ENCODE results near the gene DVL3. TPM values are rescaled to one million over a fixed set of nuclear protein-coding genes. Genes with fewer than 3 reads are reported as not detected.

DVL3 gene
- 35.6 and 48.4 TPM in 2 replicates for total RNA-seq (ENCODE audit: low replicate concordance)

GRCh38 chr3:184154885-184155643 lies at the start of gene DVL3:
Gene DVL3, plus strand, starts transcription at chr3:184155377. Its CDS starts 259 bp downstream, at chr3:184155636.

GRCh38 chr3:184135149-184135910 lies 19.8 kb upstream of the DVL3 start, which contains the start of gene EIF2B5:
Gene EIF2B5, plus strand, starts transcription at chr3:184135358. Its CDS starts 28 bp downstream, at chr3:184135386.

DNA sequence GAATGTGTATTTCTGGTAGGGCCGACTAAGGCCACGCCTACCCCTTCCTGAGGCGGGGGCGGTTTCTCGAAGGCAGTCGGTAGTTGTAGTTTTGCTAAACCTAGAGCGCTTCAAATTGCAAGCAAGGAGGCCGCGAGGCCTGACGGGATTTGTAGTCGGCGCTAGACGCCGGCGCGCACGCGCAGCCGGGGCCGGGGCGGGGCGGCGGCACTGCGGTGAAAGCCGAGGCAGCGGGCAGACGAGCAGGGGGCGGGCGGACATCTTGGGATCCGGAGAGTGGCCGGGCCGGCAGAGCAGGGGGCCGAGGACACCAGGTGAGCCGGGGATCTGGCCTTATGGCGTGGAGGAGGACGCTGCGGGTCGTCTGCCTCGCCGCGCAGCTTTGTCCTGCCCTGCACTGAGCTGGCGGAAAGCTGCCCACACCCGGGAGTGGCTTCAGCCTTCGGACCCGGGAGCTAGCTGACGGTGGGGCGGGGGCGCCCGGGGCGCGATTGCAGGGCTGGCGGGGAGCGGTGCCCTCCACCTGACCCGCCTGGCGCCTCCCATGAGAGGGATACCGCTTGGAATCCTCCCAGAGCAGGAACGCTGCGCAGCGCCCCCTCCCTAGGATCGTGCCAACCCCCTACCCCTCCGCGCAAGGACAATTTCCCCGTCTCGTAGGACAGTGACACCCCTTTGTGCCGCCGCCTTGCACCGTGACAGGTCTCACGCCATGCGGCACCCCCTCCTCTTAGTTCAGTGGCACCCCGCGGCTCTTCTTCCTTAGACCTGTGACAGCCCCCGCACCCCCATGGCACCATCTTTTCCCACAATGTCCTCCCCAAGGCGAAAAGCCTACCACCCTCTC lies 19.7 kb downstream of the DVL3 start, which contains the start of gene AP2M1:
TSS of gene AP2M1 (plus strand) at position 210 of the 847 bp plus-strand sequence. CDS start 2,139 bp downstream, outside the sequence.

DNA sequence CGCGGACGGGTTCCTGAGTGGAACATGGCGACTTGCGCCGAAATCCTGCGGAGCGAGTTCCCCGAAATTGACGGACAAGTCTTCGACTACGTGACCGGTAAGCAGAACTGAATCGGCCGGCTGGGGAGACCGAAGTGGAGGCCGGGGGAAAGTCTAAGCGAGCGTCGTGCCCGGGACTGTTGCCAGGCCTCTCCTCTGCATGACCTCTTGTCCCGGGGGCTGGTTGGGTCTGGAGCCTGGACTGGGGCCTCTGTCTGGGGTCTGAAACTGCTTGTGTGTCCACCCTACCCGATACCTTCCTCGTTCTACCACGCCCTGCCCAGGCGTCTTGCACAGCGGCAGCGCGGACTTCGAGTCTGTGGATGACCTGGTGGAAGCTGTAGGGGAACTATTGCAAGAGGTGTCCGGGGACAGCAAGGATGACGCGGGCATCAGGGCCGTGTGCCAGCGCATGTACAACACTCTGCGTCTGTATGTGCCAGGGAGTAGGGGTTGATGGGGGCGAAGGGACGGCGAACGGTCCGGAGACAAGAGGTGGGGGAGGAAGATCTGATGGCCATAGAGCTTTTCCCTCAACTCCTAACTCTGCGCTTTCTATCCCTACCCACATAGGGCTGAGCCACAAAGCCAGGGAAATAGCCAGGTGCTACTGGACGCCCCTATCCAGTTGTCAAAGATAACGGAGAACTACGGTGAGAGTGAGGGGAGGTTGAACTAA lies 31.2 kb downstream of the DVL3 start, which contains the start of gene ABCF3:
TSS of gene ABCF3 (plus strand) at position 16 of the 718 bp plus-strand sequence. CDS start at position 25, 9 bp downstream.

Other genes with a start within 250 kb of the DVL3 start
- gene ABCC5, start 137.5 kb upstream of the DVL3 start, total RNA-seq (ENCODE audit: low replicate concordance): 13.0 and 20.1 TPM in 2 replicates
- not detected in 2 replicates for gene HTR3D, start 123.6 kb upstream of the DVL3 start, total RNA-seq (ENCODE audit: low replicate concordance)
- not detected in 2 replicates for gene HTR3C, start 102.3 kb upstream of the DVL3 start, total RNA-seq (ENCODE audit: low replicate concordance)
- gene HTR3E, start 58.3 kb upstream of the DVL3 start, total RNA-seq (ENCODE audit: low replicate concordance): not detected in 2 replicates
- 31.4 and 35.0 TPM in 2 replicates for gene EIF2B5, start 20.0 kb upstream of the DVL3 start, total RNA-seq (ENCODE audit: low replicate concordance)
- 739 and 849 TPM in 2 replicates for gene AP2M1, start 19.5 kb downstream of the DVL3 start, total RNA-seq (ENCODE audit: low replicate concordance)
- gene ABCF3, start 30.8 kb downstream of the DVL3 start, total RNA-seq (ENCODE audit: low replicate concordance): 51.6 and 85.5 TPM in 2 replicates
- gene VWA5B2, start 74.2 kb downstream of the DVL3 start, total RNA-seq (ENCODE audit: low replicate concordance): 1.3 TPM in 1 of 2 replicates, not detected in the other
- 23.9 and 32.4 TPM in 2 replicates for gene ALG3, start 93.6 kb downstream of the DVL3 start, total RNA-seq (ENCODE audit: low replicate concordance)
- 1.6 and 4.3 TPM in 2 replicates for gene EEF1AKMT4, start 94.3 kb downstream of the DVL3 start, total RNA-seq (ENCODE audit: low replicate concordance)
- 0.12 and 0.23 TPM in 2 replicates for gene CAMK2N2, start 106.2 kb downstream of the DVL3 start, total RNA-seq (ENCODE audit: low replicate concordance)
- not detected in 2 replicates for gene ECE2, start 120.6 kb downstream of the DVL3 start, total RNA-seq (ENCODE audit: low replicate concordance)
- 574 and 714 TPM in 2 replicates for gene PSMD2, start 143.9 kb downstream of the DVL3 start, total RNA-seq (ENCODE audit: low replicate concordance)
- 280 and 290 TPM in 2 replicates for gene EIF4G1, start 159.2 kb downstream of the DVL3 start, total RNA-seq (ENCODE audit: low replicate concordance)
- 15.0 and 16.9 TPM in 2 replicates for gene FAM131A, start 182.2 kb downstream of the DVL3 start, total RNA-seq (ENCODE audit: low replicate concordance)
- 1.7 and 3.5 TPM in 2 replicates for gene CLCN2, start 206.2 kb downstream of the DVL3 start, total RNA-seq (ENCODE audit: low replicate concordance)
- 75.2 and 83.0 TPM in 2 replicates for gene POLR2H, start 206.3 kb downstream of the DVL3 start, total RNA-seq (ENCODE audit: low replicate concordance)
- gene THPO, start 222.8 kb downstream of the DVL3 start, total RNA-seq (ENCODE audit: low replicate concordance): 0.12 TPM in 1 of 2 replicates, not detected in the other
- gene CHRD, start 224.7 kb downstream of the DVL3 start, total RNA-seq (ENCODE audit: low replicate concordance): 0.08 and 1.4 TPM in 2 replicates

Measured in smooth muscle cell of the coronary artery (primary cell).